Muscle of leg (tissue), 11 donors: ENCODE measurements around the gene RTN4. TPM values are rescaled to one million over a fixed set of nuclear protein-coding genes. Genes with fewer than 3 reads are reported as not detected.
"Not testable (repeated sequence)": the region's sequence is repeated elsewhere in the genome, so short reads cannot be mapped to it uniquely, and the experiment has no call there.

ENCODE experiments used
- DNase-seq: peaks from one replicate; pipeline ENCODE4 v3.0.0; 2013
- H3K27ac ChIP-seq: one replicate; pipeline ENCODE4 v1.5.1; 2013; ENCODE audit warnings: mild to moderate bottlenecking, low read length, control low read depth
- H3K27me3 ChIP-seq: one replicate; pipeline ENCODE4 v1.6.1; 2013; ENCODE audit warnings: low read length; ENCODE audit not compliant: control insufficient read depth, insufficient read depth
- H3K36me3 ChIP-seq: one replicate; pipeline ENCODE4 v1.6.1; 2013; ENCODE audit warnings: low read length; ENCODE audit not compliant: control insufficient read depth, insufficient read depth
- H3K4me1 ChIP-seq: one replicate; pipeline ENCODE4 v1.6.1; 2013; ENCODE audit warnings: low read length; ENCODE audit not compliant: control insufficient read depth, insufficient read depth
- H3K4me3 ChIP-seq: one replicate; pipeline ENCODE4 v1.5.1; 2013; ENCODE audit warnings: low read length, control low read depth
- H3K9me3 ChIP-seq: replicated peaks from 2 replicates; pipeline ENCODE4 v1.6.1; 2013; ENCODE audit warnings: low read depth, low read length; ENCODE audit not compliant: control insufficient read depth
- WGBS: methylation state at CpG from one replicate; pipeline ENCODE4 v1.1.5; 2013; ENCODE audit warnings: missing lambda C conversion rate; ENCODE audit not compliant: insufficient coverage; 5-methylcytosine and 5-hydroxymethylcytosine counted together
- polyA plus RNA-seq, 8 donors: library from polyadenylated mRNA; unstranded; fragments of 120-200 nt; gene quantifications; one replicate each; pipeline versions ENCODE4 v1.2.1 to v1.2.3, GENCODE V29; 2013; ENCODE audit warnings: inconsistent platforms in 1 of 8, low replicate concordance in 1 of 8; ENCODE audit not compliant: insufficient read length in 8 of 8, insufficient read depth in 1 of 8
- total RNA-seq: library from RNA; stranded (reverse); fragments of 120-200 nt; gene quantifications from one replicate; pipeline ENCODE4 v1.2.4, GENCODE V29; 2013

RTN4 gene
- total and polyA plus RNA-seq, 9 donors: 456 to 781 (median 588) TPM

- H3K36me3 ChIP-seq: no peaks in the 10 kb centered on the region
- H3K4me3 ChIP-seq: no peak overlapping the region
- peaks cover 2% of the 10 kb centered on the region for H3K4me1 ChIP-seq
- 89% methylated on average over 3 of the region's 7 CpGs for WGBS
- H3K27me3 ChIP-seq: no peaks in the 10 kb centered on the region
- no peaks in the 10 kb centered on the region for H3K9me3 ChIP-seq
- no peak for DNase-seq
- H3K27ac ChIP-seq: no peak overlapping the region
These were observed 4.0 kb upstream of the RTN4 start for GRCh38 chr2:55054106-55054875.

- H3K36me3 ChIP-seq, DNase-seq, H3K9me3 ChIP-seq, H3K4me1 ChIP-seq, H3K27me3 ChIP-seq, H3K27ac ChIP-seq, H3K4me3 ChIP-seq: not testable (repeated sequence)
- WGBS: no CpG with 5 or more reads among the region's 4 CpGs
These were observed 3.0 kb upstream of the RTN4 start for GRCh38 chr2:55053225-55053624.

GRCh38 chr2:55052129-55053061 lies 2.1 kb upstream of the RTN4 start:
- no peaks in the 10 kb centered on the region for H3K36me3 ChIP-seq
- H3K27me3 ChIP-seq: no peaks in the 10 kb centered on the region
- no peak overlapping the region for H3K4me3 ChIP-seq
- H3K27ac ChIP-seq: peak overlapping the region; percentile 100
- no peaks in the 10 kb centered on the region for H3K9me3 ChIP-seq
- H3K4me1 ChIP-seq: peaks cover 5% of the 10 kb centered on the region
- DNase-seq: no peak
- no CpG with 5 or more reads among the region's 7 CpGs for WGBS

GRCh38 chr2:55051026-55051866 lies 995 bp upstream of the RTN4 start:
- H3K36me3 ChIP-seq: no peaks in the 10 kb centered on the region
- 7% methylated on average over 6 of the region's 9 CpGs for WGBS
- peak; percentile 97 for DNase-seq
- H3K4me3 ChIP-seq: peak overlapping the region; percentile 98
- H3K27me3 ChIP-seq: no peaks in the 10 kb centered on the region
- H3K9me3 ChIP-seq: no peaks in the 10 kb centered on the region
- peaks cover 9% of the 10 kb centered on the region for H3K4me1 ChIP-seq
- H3K27ac ChIP-seq: peak overlapping the region; percentile 100

- peaks cover 13% of the 10 kb centered on the region for H3K4me1 ChIP-seq
- under 1% methylated on average over 35 of the region's 35 CpGs for WGBS
- no peak for DNase-seq
These were observed 491 bp downstream of the RTN4 start for GRCh38 chr2:55049821-55050099.

GRCh38 chr2:55049043-55049820 lies 1.0 kb downstream of the RTN4 start:
- Histone ChIP-seq H3K27ac (peak overlapping the region; percentile 100), H3K27me3 (no peaks in the 10 kb centered on the region), H3K9me3 (no peaks in the 10 kb centered on the region), H3K36me3 (no peaks in the 10 kb centered on the region), H3K4me3 (peak overlapping the region; percentile 98), H3K4me1 (peaks cover 13% of the 10 kb centered on the region)
- peak; percentile 97 for DNase-seq
- WGBS: under 1% methylated on average over 50 of the region's 56 CpGs

More at GRCh38 chr2:55049821-55050099, 491 bp downstream of the RTN4 start:
- no peaks in the 10 kb centered on the region for H3K36me3 ChIP-seq
- no peaks in the 10 kb centered on the region for H3K27me3 ChIP-seq
- H3K9me3 ChIP-seq: no peaks in the 10 kb centered on the region
- H3K27ac ChIP-seq: peak overlapping the region; percentile 100
- peak overlapping the region; percentile 98 for H3K4me3 ChIP-seq

- Histone ChIP-seq H3K4me3 (peak overlapping the region; percentile 98), H3K9me3 (no peaks in the 10 kb centered on the region), H3K4me1 (peaks cover 13% of the 10 kb centered on the region), H3K27me3 (no peaks in the 10 kb centered on the region), H3K36me3 (no peaks in the 10 kb centered on the region), H3K27ac (peak overlapping the region; percentile 100)
- 0% methylated on average over 11 of the region's 16 CpGs for WGBS
- DNase-seq: peak; percentile 80
These were observed 1.7 kb downstream of the RTN4 start for GRCh38 chr2:55048508-55049042.

GRCh38 chr2:55047677-55048299 lies 2.5 kb downstream of the RTN4 start:
- Histone ChIP-seq H3K4me3 (peak overlapping the region; percentile 98), H3K4me1 (peaks cover 13% of the 10 kb centered on the region), H3K36me3 (no peaks in the 10 kb centered on the region), H3K27ac (peak overlapping the region; percentile 100), H3K9me3 (no peaks in the 10 kb centered on the region), H3K27me3 (no peaks in the 10 kb centered on the region)
- DNase-seq: peak; percentile 64
- no CpG with 5 or more reads among the region's 9 CpGs for WGBS

- no peaks in the 10 kb centered on the region for H3K36me3 ChIP-seq
- no peak overlapping the region for H3K4me3 ChIP-seq
These were observed 4.5 kb downstream of the RTN4 start for GRCh38 chr2:55045780-55046179.

More at GRCh38 chr2:55045780-55046179, 4.5 kb downstream of the RTN4 start:
- H3K4me1 ChIP-seq: peaks cover 11% of the 10 kb centered on the region
- no peak overlapping the region for H3K27ac ChIP-seq
- H3K27me3 ChIP-seq: no peaks in the 10 kb centered on the region
- no peaks in the 10 kb centered on the region for H3K9me3 ChIP-seq
- DNase-seq: no peak
- WGBS: 58% methylated on average over 5 of the region's 6 CpGs
